Esophagus squamous epithelium (tissue), 5 donors: Measurements from ENCODE around the gene TSGA10IP. TPM values are rescaled to one million over a fixed set of nuclear protein-coding genes. Genes with fewer than 3 reads are reported as not detected.
A peak's percentile ranks its signal among the peaks of the same experiment; 100 is the strongest.

Source experiments
- DNase-seq: peaks from one replicate; lab custom pipeline; 2025; lab: John Stamatoyannopoulos, UW
- H3K27ac ChIP-seq, 4 donors: fragments of 200-600 bp; sonication (generic); one replicate each; pipeline ENCODE4 v1.5.1; 2016 to 2019; ENCODE audit warnings: mild to moderate bottlenecking in 1 of 4
- H3K27me3 ChIP-seq, 4 donors: fragments of 200-600 bp; sonication (generic); 1 replicate in 3 of 4; 2 replicates in 1 of 4; pipeline versions ENCODE4 v1.5.1 to v1.6.0; 2017 to 2021; ENCODE audit warnings: antibody characterized with exemption in 1 of 4
- H3K36me3 ChIP-seq, 3 donors: fragments of 200-600 bp; sonication (generic); one replicate each; pipeline ENCODE4 v1.5.1; 2016 to 2019
- H3K4me1 ChIP-seq, 3 donors: fragments of 200-600 bp; sonication (generic); one replicate each; pipeline ENCODE4 v1.5.1; 2017 to 2019
- H3K4me3 ChIP-seq, 4 donors: fragments of 200-600 bp; sonication (generic); 1 replicate in 3 of 4; 2 replicates in 1 of 4; pipeline ENCODE4 v1.5.1; 2016 to 2019; ENCODE audit warnings: mild to moderate bottlenecking in 2 of 4, moderate library complexity in 1 of 4
- H3K9me3 ChIP-seq, 3 donors: fragments of 200-600 bp; sonication (generic); one replicate each; pipeline ENCODE4 v1.5.1; 2016 to 2019
- POLR2A ChIP-seq, 4 donors: fragments of 450-650 bp; IDR thresholded peaks; one replicate each; pipeline ENCODE4 v1.6.1; 2017; ENCODE audit warnings: antibody characterized with exemption in 4 of 4, mild to moderate bottlenecking in 4 of 4, moderate library complexity in 3 of 4
- WGBS, 2 donors: methylation state at CpG; one replicate each; pipeline ENCODE4 v1.1.5; 2018; 5-methylcytosine and 5-hydroxymethylcytosine counted together
- intact Hi-C: fragments of 100-400 bp; cut with DNase I; formaldehyde crosslinking; loops from one replicate; pipeline ENCODE4 v1.15.0; 2022
- total RNA-seq, 4 donors: library from RNA; depleted of rRNA; stranded (reverse); fragments of >200 nt; gene quantifications; one replicate each; pipeline ENCODE4 v1.1.0, GENCODE V29; 2016
- TF ChIP-seq, protein P1 (sequence below), 6 experiments: fragments of 450-650 bp in 4 of 6; fragments of 200-600 bp in 2 of 6; sonication (generic) in 2 of 6; IDR thresholded peaks; one replicate each; pipeline ENCODE4 v1.5.1; 2016 to 2019; ENCODE audit warnings: antibody characterized with exemption in 6 of 6, mild to moderate bottlenecking in 4 of 6, moderate library complexity in 4 of 6
- donor health status: DM: yes; HTN: yes; CAD: no.

The TSGA10IP gene
- total RNA-seq, 4 donors from 2014 or later = not detected

DNA sequence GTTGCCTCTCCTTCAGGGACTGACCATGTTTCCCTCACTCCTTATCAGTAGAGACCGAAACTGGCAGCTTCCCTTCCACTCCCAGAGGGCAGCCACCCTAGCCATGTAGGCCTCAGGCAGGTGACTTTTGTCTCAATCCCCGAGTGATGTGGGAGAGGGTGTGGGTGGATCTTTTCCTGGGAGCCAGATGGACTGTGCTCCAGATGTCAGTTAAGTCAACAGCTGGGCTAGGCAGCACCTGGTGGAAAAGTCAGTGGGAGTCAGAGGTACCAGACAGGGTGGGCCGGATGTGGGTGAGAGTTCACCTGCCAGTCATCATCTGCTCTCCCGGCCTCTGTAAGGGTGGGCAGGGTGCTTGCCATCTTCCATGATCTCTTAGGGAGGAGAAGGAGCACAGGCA is 58.9 kb downstream of the TSGA10IP start:
- Histone ChIP-seq H3K36me3 (peaks cover 8 to 48% (median 18%) of the 10 kb centered on the region in 3 donors), H3K4me1 (peaks cover 20 to 63% (median 21%) of the 10 kb centered on the region in 3 donors), H3K27me3 (no peaks in the 10 kb centered on the region), H3K4me3 (no peak overlapping the region), H3K27ac (no peak overlapping the region), H3K9me3 (no peaks in the 10 kb centered on the region)
- intact Hi-C loops = no loop called here
- TF ChIP-seq, protein P1, sequence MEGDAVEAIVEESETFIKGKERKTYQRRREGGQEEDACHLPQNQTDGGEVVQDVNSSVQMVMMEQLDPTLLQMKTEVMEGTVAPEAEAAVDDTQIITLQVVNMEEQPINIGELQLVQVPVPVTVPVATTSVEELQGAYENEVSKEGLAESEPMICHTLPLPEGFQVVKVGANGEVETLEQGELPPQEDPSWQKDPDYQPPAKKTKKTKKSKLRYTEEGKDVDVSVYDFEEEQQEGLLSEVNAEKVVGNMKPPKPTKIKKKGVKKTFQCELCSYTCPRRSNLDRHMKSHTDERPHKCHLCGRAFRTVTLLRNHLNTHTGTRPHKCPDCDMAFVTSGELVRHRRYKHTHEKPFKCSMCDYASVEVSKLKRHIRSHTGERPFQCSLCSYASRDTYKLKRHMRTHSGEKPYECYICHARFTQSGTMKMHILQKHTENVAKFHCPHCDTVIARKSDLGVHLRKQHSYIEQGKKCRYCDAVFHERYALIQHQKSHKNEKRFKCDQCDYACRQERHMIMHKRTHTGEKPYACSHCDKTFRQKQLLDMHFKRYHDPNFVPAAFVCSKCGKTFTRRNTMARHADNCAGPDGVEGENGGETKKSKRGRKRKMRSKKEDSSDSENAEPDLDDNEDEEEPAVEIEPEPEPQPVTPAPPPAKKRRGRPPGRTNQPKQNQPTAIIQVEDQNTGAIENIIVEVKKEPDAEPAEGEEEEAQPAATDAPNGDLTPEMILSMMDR (IDR thresholded peaks at IDR 0.05) = no peak
- no peak for TF ChIP-seq POLR2A (IDR thresholded peaks at IDR 0.05)
- WGBS, 2 donors = 83 to 100% methylated on average over 1 of the region's 4 CpGs
- DNase-seq = no peak

DNA sequence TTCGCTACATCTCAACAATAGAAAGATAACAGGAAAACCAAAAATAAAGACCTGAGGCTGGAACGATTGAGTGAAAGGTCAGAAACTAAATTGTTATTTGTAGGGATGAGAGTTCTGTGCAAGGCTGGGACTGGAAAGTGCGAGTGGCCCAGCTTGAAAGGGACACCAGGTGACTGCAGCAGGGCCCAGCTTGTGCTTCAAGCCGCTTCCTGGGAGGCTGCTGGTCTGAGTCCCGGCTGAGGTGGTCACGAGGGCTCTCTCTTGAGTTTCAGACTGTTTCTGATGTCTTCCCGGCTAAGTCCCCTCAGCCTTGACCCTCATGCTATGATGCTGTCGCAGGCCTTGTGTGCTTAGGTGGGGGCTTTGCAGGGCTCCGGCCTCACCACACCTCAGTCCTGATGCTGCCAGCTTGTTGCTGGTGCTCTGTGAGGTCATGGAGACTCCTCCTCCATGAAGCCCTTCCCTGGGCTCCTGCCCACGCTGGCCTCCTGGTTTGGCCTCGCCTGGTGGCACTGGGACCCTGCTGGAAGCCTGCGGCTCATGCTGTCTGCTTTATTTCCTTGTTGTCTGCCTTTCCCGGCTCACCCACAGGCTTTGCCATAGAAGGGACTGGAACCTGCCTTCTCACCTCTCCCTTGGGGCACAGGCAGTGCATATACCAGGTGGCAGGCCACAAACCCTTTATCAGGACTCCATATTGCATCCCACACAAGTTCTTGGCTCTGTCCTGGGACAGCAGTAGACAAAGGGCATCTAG is 61.0 kb downstream of the TSGA10IP start:
- Histone ChIP-seq H3K27me3 (peaks cover 0 to under 1% (median 0%) of the 10 kb centered on the region in 4 donors), H3K4me1 (peaks cover 9 to 42% (median 15%) of the 10 kb centered on the region in 3 donors), H3K27ac (no peak overlapping the region), H3K4me3 (no peak overlapping the region), H3K9me3 (no peaks in the 10 kb centered on the region), H3K36me3 (peaks cover 0 to 35% (median 8%) of the 10 kb centered on the region in 3 donors)
- intact Hi-C loops = no loop called here
- TF ChIP-seq, protein P1 (IDR thresholded peaks at IDR 0.05) = no peak
- no peak for TF ChIP-seq POLR2A (IDR thresholded peaks at IDR 0.05)
- 79% methylated on average over 8 to 13 of the region's 13 CpGs for WGBS, 2 donors
- DNase-seq = no peak

DNA sequence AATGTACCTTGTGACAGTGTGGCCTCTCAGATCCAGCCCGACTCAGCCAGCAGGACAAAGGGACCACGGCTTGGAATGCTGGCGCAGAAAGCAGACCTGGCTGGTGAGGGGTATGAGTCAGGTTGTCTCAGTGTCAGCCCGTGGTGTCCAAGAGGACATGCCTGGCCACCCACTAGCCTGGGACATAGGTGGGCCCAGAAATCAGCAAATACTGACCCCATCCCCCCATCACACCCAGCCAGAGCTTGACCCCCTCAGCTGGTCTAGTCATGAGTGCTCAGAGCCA is 61.6 kb downstream of the TSGA10IP start:
- WGBS, 2 donors = 50% methylated on average over 4 of the region's 4 CpGs; no CpG with 5 or more reads in 1 of the 2 donors
- TF ChIP-seq, protein P1 (IDR thresholded peaks at IDR 0.05) = no peak
- TF ChIP-seq POLR2A (IDR thresholded peaks at IDR 0.05) = no peak
- H3K4me1 ChIP-seq = peaks cover 12 to 45% (median 20%) of the 10 kb centered on the region in 3 donors
- no peak for DNase-seq
- intact Hi-C loops = no loop called here
- H3K9me3 ChIP-seq = no peaks in the 10 kb centered on the region
- H3K27ac ChIP-seq = peak overlapping the region in 2 of 4 donors; percentile 9 to 21
- H3K36me3 ChIP-seq = peaks cover 0 to 35% (median 8%) of the 10 kb centered on the region in 3 donors
- peaks cover 0 to 6% (median 2%) of the 10 kb centered on the region in 4 donors for H3K27me3 ChIP-seq
- H3K4me3 ChIP-seq = no peak overlapping the region

DNA sequence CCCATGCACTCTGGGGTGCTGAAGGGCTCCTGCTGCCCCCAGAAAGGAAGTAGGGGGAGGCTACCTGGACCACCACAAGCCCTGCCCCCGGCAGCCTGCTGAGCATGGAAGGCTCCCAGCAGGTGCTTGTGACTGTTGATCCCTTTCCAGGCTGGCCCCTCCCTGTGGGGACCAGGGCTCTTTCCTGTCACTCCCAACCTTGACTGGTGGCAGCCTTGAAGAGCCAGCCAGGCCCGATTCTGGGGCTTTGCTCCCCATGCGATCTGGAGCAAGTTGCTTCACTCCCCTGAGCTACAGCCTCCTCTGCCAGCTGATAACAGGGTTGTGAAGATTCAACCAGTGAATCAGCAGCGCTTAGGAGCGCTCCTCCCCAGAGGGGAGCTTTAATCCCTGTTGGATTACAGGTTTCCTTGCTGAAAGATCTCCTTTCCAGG is 61.9 kb downstream of the TSGA10IP start:
- Histone ChIP-seq H3K27ac (peak overlapping the region in 2 of 4 donors; percentile 9 to 21), H3K4me1 (peaks cover 16 to 49% (median 24%) of the 10 kb centered on the region in 3 donors), H3K27me3 (peaks cover 0 to 10% (median 2%) of the 10 kb centered on the region in 4 donors), H3K4me3 (no peak overlapping the region), H3K36me3 (peaks cover 0 to 35% (median 8%) of the 10 kb centered on the region in 3 donors), H3K9me3 (no peaks in the 10 kb centered on the region)
- TF ChIP-seq POLR2A (IDR thresholded peaks at IDR 0.05) = no peak
- TF ChIP-seq, protein P1 (IDR thresholded peaks at IDR 0.05) = no peak
- DNase-seq = no peak
- intact Hi-C loops = no loop called here
- WGBS, 2 donors = 23 to 42% methylated on average over 3 of the region's 5 CpGs

DNA sequence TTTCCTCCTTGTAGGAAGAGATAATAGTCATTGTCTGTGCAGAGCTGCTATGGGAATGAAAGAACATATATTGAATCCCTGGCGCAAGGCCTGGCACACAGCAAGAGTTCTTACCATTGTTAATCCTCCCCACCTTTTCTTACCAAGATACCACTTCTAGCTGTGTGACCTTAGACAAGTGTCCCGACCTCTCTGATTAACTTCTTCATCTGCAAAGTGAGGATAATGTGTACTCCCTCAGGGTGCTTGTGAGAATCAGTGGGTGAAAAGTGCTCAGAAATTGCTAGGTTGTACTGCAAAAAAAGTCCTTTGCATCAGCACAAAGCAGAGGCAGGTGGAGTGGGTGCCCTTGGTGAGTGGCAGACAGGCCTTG is 62.8 kb downstream of the TSGA10IP start:
- no peak overlapping the region for H3K4me3 ChIP-seq
- DNase-seq = no peak
- intact Hi-C loops = no loop called here
- 67 to 74% methylated on average over 2 of the region's 2 CpGs for WGBS, 2 donors
- H3K36me3 ChIP-seq = peaks cover 0 to 35% (median 8%) of the 10 kb centered on the region in 3 donors
- H3K27ac ChIP-seq = peak overlapping the region in 2 of 4 donors; percentile 45 to 64
- no peaks in the 10 kb centered on the region for H3K9me3 ChIP-seq
- TF ChIP-seq POLR2A (IDR thresholded peaks at IDR 0.05) = no peak
- TF ChIP-seq, protein P1 (IDR thresholded peaks at IDR 0.05) = no peak
- H3K4me1 ChIP-seq = peaks cover 18 to 53% (median 26%) of the 10 kb centered on the region in 3 donors
- peaks cover 0 to 18% (median 2%) of the 10 kb centered on the region in 4 donors for H3K27me3 ChIP-seq
